Stimulated activated CD4-positive, alpha-beta T cell treated with anti-CD3 and anti-CD28 coated beads, Interleukin-15, amount 100 ng/mL, for 1 hour (primary cell): ENCODE data around the gene ETV6.

Experiments used
- DNase-seq, 2 donors: peaks; one replicate each; pipeline ENCODE4 v3.0.0-alpha.2; 2020; ENCODE audit warnings: low read depth in 1 of 2, low spot score in 1 of 2

ETV6 gene

GRCh38 chr12:11849757-11850504 lies 200.5 kb downstream of the ETV6 start:
- no peak for DNase-seq

GRCh38 chr12:11853126-11853525 lies 203.7 kb downstream of the ETV6 start:
- DNase-seq = no peak

GRCh38 chr12:11854011-11854499 lies 204.6 kb downstream of the ETV6 start:
- DNase-seq = no peak

- no peak for DNase-seq
Measured at GRCh38 chr12:11855983-11856374, 206.5 kb downstream of the ETV6 start.

- DNase-seq = no peak
Measured at GRCh38 chr12:11856971-11857370, 207.5 kb downstream of the ETV6 start.

GRCh38 chr12:11859705-11860425 lies 210.4 kb downstream of the ETV6 start:
- DNase-seq = no peak

- no peak for DNase-seq
Measured at GRCh38 chr12:11861155-11861863, 211.8 kb downstream of the ETV6 start.

- no peak for DNase-seq
Measured at GRCh38 chr12:11861864-11862600, 212.6 kb downstream of the ETV6 start.

- no peak for DNase-seq
Measured at GRCh38 chr12:11862798-11863197, 213.3 kb downstream of the ETV6 start.

- DNase-seq = no peak
Measured at GRCh38 chr12:11863478-11863906, 214.0 kb downstream of the ETV6 start.

GRCh38 chr12:11863988-11864387 lies 214.5 kb downstream of the ETV6 start:
- DNase-seq = no peak

GRCh38 chr12:11865824-11866223 lies 216.3 kb downstream of the ETV6 start:
- DNase-seq = no peak

GRCh38 chr12:11868027-11868426 lies 218.6 kb downstream of the ETV6 start:
- DNase-seq = no peak

GRCh38 chr12:11869406-11869805 lies 219.9 kb downstream of the ETV6 start:
- no peak for DNase-seq

- no peak for DNase-seq
Measured at GRCh38 chr12:11870041-11870451, 220.6 kb downstream of the ETV6 start.

GRCh38 chr12:11872055-11872454 lies 222.6 kb downstream of the ETV6 start:
- no peak for DNase-seq

- DNase-seq = no peak
Measured at GRCh38 chr12:11875414-11875935, 226.0 kb downstream of the ETV6 start.

- no peak for DNase-seq
Measured at GRCh38 chr12:11876307-11876706, 226.8 kb downstream of the ETV6 start.

- DNase-seq = no peak
Measured at GRCh38 chr12:11877102-11877826, 227.8 kb downstream of the ETV6 start.
